ENCODE measurements around the gene GPX7. TPM values are rescaled to one million over a fixed set of nuclear protein-coding genes. Genes with fewer than 3 reads are reported as not detected.

The GPX7 gene
- total RNA-seq, 8 experiments from 2014 or later: 6.1 to 48.4 (median 15.2) TPM

Other genes starting within 250 kb of the GPX7 start
- 10 to 100 TPM; 13.8 to 25.8 (median 18.6) TPM for gene CC2D1B, start 236.2 kb upstream of the GPX7 start, total RNA-seq
- 10 to 100 TPM in 2 of 8 experiments, 1 to 10 TPM in 4, under 1 TPM in 2; 0.64 to 25.6 (median 1.6) TPM for gene ORC1, start 197.9 kb upstream of the GPX7 start, total RNA-seq
- 10 to 100 TPM; 15.1 to 46.9 (median 35.7) TPM for gene PRPF38A, start 197.8 kb upstream of the GPX7 start, total RNA-seq
- 100 to 1,000 TPM in 3 of 8 experiments, 10 to 100 TPM in 5; 36.0 to 143 (median 94.1) TPM for gene TUT4, start 49.3 kb upstream of the GPX7 start, total RNA-seq
- gene SHISAL2A, start 30.8 kb downstream of the GPX7 start, total RNA-seq: 1 to 10 TPM in 3 of 8 experiments, under 1 TPM in 4, not detected in 1; 0.38 to 2.6 (median 0.92) TPM
- gene COA7, start 96.0 kb downstream of the GPX7 start, total RNA-seq: 10 to 100 TPM; 16.3 to 27.6 (median 20.9) TPM
- gene ZYG11B, start 124.1 kb downstream of the GPX7 start, total RNA-seq: 10 to 100 TPM; 15.4 to 43.1 (median 31.3) TPM
- 1 to 10 TPM in 5 of 8 experiments, under 1 TPM in 3; 0.05 to 4.0 (median 1.2) TPM for gene ZYG11A, start 240.4 kb downstream of the GPX7 start, total RNA-seq